Activated effector memory CD4-positive, alpha-beta T cell treated with Interleukin-2 at 50 U/mL for 16 hours (primary cell): ENCODE measurements around the gene TMIE.

ENCODE experiments used
- DNase-seq: peaks from one replicate; pipeline ENCODE4 v3.0.0-alpha.2; 2020

Gene TMIE

DNA sequence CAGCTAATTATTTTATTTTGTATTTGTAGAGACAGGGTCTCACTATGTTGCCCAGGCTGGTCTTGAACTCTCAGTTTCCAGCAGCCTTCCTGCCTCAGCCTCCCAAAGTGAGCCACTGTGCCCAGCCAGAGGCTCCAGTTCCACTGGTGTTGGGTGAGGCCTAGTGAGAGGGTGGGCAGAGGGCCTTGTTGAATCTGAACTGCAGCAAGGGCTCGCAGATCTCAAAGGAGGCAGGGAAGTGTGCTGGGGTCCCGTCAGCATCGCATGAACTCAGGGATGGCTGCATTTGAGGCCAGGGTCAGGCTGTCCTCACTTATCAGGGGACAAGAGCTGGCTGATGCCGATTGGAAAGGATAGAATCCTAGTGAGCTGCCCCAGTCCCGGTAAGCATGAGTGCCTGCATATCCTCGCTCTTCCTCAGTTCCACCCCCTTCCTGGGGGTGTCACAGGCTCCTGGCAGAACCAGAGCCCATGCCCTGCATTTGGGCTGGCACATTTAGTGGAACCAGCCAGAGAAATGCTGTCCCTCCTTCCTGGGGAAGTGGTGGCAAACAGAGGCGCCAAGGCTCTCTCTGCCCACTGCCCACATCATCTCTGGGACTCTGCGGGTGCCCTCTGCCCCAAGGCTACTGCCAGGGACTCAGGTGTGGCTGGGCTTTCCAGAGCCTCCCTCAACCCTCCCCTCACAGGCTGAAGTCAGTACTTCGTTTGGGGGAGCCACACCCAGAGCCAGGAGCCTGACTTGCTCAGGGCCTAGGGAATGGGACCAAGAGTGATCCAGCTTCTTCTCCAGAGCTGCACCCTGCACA, 31.8 kb upstream of the TMIE start:
- no peak for DNase-seq

DNA sequence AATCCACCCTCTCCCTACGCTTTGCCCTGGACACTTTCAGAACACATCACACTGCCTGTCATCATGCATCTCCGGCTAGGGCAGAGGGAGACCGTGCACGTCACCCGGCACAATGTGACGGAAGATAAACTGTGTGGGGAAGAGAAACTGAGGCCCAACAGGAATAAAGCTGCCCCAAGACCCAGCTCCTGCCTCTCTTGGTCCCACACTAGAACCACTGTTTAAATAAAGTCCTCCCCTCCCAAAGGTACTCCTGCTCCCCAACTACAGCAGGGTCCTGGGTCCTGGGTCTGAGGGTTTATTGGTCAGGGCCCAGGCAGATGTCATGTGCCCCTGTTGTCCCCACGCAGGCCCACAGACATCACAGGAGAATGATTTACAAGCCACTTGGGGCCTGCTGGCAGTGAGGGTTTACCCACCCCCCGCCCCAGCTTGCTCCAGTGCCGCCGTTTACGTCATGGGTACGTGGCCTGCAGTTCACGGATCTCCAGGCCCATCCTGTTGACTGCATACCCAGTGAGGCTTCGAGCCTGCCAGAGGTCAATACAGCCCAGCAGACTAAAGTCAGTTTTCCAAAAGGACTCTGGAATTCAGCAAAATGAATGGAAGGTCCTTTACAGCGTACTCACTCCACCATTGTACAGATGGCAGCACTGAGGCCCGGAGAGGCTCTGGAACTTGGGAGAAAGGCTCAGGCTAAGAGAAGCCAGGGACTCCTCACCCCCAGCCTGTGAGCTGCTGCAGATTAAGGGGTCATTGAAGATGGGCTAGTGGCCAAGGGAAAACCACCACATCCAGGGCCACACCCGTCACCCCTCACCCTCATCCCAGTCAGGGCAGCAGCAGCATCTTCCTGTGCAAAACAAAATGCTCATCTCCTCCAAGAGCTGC, 30.9 kb upstream of the TMIE start:
- no peak for DNase-seq

DNA sequence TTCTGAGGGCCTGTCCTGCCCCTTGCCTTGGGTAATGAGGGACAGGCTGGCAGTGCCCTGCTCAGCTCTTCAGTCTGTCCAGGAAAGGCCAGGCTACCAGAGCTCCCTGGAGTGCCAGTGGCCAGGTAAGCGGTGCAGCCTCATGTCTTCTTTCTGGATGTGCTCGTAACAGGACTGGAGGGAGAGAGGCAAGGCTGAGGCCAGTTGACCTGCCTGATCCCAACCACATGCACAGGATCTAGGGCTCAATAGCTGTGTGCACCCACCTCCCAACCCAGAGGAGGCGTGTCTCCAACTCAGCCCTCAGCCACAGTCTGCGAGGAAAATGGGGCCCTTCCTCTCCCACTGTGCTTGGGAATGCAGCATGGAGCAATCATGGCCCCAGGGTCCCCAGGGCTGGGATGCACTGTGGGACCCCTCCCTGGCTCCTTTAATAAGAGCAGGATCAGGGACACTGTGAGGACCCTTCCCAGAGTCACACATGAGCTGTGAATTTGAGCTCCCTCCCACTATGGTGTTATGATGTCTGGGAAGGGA, 30.2 kb upstream of the TMIE start:
- DNase-seq: no peak

DNA sequence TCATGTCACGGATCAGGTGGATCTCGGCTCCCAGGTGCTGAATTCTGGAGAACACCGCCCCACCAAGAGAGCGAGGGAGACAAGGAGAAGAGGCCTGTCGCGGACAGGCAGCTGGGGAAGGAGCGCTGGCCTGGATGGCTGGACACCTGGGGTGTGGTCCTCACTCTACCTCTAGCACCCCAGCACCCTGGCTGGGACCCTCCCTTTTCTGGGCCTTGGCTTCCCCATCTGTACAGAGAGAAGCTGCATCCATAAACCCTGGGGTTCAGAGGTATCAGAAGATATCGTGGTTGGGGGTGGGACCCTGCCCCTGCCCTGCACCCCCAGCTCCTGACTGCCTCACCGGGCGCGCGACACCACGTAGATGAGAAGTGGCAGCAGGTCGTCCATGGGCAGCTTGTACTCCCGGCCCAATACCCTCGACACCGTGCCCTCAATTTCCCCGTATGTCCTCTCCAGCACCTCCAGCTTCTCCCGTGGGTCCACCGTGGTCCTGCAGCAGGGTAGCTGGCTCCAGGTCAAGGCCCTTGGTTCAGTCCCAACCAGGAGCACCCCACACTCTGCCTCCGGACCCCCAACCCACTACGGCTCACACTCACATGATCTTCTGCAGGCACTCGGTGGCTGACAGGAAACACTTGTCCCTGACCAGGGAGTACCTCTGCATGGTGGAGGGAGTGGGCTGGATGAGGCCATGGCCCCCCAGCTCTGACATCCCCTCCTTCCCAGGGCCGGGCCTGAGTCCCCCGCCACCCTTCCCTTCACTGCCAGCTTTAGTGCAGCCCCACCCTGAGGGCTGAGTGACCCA, 29.4 kb upstream of the TMIE start:
- DNase-seq: no peak

DNA sequence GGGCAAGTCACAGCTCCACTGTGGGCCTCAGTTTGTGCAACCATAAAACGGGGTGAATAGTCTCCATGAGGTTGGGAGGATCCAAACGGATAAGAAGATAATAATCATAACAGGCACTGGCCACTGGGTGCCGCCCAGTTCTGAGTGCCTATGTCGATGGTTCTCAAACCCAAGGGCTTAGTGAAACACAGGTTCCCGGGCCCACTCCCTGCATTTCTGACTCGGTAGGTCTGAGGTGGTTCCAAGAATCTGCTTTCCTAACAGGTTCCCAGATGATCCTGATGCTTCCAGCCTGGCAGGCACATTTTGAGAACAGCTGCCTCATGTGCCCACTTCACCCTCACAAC, 28.9 kb upstream of the TMIE start:
- DNase-seq: no peak

DNA sequence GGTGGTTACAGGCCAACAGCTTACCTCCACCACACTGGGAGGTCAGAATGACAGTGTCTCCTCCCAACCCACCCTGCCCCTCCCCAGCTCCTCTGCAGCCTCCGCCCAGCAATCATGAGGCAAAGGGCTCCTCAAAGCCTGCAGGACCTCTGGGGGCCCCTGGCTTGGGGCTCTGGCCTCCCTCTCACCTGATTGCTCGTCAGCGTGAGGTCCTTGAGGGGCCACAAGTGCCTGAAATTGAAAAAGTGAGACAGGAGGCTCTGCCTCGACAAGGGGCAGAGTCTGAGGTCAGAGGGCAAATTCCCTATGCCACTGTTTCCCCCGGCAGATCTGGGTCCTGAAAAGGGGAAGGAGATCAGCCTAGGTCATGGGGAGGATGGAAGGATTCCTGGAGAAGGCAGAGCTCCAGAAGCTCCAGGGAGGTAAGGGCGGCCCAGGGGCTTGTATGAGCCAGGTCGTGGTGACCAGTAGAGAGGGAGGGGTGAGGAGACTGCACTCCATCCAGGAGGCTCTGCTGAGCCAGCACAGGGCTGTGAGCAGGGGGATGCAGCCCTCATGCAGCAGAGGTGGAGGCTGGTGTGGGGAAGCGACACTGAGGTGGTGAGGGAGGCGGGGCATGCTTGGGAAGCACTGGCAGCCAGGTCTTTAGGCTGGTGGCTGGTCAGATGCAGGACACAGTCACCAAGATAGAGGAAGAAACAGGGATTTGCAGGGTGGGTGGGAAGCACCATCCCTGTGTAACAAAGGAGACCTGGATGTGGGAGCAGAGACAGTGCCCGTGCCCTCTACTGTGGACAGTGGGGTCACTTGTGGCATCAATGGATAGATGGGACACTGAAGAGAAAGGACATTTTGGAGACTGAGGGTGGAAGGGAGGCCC, 27.8 kb upstream of the TMIE start:
- no peak for DNase-seq

DNA sequence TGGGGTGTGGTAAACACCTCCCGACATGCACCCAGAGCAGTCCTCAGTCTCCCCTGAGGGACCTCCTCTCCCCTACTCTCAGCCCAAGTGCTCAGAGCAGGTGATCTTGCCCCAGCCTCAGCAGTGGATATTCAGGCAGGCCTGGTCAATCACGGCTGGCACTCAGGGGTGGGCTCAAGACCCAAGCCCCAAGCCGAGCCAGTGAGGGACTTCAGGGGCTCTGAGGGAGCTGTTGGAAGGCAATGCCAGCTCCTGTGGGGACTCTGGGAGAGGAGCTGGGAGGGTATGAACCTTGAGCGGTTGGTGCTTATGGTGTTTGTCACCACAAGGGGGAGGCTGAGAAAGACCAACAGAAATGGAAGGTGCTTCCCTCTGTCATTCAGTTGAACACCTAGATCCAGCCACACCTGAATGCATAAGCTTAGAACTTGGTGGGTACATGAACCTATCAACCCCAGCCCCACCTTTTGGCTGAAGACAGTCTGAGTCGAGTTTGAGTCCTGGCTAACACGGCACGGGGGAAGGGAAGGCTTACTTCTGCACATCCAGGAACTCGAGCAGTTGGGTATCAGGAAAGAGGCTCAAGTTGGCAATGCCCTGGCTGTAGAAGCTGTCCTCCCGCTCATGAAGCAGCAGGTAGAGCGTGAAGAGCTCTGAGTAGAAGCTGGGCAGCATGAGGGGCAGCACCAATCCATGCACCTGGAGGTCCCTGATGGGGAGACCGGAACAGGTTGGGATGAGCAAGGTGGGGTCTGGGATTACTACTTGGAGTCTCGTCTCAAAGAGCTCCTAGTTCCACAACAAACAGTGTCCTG, 27.0 kb upstream of the TMIE start:
- DNase-seq: no peak

DNA sequence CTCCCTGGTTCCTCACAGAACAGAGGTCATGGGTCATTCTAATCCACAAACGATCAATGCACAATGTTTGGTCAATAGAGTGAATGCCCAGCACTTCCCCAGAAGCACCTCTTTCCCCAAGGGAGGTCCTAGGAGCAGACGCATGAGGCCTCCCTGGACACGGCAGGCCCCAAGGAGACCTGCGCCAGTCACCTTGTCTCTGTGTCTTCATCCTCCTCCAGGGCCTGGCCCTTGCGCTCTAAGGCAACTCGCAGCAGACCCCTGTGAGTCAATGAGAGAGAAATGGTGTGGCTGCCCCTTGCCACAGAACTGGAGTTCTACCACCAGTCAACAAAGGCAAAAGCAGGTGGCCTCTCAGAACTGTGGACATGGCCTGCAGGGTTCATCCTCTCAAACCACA, 25.8 kb upstream of the TMIE start:
- no peak for DNase-seq

DNA sequence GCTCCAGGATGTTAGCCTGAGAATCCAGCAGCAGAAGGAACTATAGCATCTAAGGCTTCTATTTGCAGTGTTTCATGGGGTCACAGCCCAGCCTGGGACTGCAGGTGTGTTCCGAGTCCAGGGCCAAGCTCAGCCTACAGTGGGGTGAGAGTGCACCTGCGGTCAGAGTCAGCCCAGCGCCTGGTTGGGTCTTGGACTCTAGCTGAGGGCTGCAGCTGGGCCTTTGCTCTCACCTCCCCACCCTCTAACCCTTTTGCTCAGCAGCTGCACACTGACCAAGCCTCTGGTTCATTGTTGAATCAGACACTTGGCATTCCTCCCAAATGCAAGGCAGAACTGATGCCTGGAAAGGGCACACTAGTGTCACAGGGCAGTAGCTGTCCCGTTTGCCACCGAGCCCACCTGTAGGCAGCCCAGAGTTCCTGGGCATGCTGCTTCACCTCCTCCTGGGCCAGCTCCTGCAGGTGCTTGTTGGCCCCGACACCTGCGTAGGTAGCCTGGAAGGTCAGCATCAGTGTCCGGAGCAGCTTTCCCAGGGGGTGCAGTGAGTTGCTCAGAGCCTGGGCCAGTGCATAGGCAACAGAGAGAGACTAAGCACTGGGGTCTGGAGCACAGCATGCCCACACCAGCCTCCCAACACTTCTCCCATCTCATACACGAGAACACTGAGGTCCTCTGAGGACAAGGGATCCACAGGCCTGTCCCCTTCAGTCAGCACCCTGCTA, 25.2 kb upstream of the TMIE start:
- no peak for DNase-seq

DNA sequence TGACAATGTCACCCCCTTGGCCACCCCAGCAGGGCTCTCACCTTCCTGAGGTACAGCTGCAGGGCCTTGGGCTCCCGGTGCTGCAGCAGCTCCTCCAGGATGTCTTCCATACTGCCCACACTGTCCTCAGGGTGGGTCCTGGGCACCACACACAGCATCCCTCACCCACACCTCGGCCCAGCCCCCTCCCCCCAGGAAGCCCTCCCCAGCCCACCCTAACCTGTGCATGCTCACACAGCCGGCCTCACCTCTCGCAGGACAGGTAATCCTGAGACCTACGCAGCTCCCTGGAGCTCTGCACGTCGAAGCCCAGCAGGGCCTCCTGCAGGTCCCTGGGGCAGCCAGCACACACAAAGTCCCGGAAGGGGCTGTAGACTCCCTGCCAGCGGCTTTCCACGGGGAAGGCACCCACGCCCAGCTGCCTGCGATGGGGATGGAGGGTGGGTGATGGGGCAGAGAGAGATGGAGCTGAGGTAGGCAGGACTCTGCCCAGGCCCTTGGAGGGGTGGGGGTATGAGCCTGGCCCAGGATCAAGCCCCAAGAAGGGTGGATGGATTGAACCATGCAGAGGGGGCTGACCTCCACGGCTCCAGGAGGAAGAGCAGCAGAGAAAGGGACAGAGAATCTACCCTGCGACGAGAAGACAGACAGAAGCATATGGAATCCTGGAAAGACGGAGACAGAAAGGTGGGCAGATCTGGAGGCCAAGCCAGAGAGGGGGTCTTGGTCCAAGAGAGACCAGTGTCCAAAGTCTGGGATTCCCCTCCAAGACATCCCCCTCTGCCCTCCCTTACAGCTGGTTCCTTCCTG, 24.4 kb upstream of the TMIE start:
- no peak for DNase-seq

DNA sequence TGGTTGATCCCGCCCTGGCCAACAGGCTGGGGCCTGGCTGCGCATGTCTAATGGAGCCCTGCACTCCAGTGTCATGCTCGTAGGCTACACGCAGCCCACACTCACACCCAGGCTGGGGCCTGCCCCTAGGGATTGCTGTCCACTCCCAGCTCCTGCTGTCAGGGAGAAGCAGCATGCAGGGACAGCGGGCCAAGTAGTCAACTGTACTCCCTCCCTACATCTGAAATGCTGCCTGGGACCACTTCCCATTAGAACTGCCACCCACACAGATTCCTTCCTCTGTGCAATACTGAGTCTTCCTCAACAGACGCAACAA, 23.8 kb upstream of the TMIE start:
- DNase-seq: no peak

DNA sequence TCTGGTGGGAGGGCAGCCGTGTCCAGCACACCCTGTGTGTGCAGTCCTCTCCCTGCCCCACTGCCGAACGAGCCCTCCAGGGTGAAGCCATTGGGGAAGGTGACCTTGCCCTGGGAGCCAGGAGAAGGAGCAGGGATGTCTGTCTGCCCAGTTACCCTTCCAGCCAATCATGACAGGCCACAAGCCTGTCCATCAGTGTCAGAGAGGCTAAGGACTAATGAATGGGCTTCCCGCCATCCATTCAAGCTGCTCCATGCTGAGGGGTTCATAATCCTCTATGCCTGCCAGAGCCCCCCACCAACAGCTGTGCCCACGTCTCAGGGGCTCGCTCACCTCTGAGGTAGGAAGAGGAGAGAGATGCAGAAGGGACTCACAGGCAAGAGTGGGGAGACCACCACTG, 22.9 kb upstream of the TMIE start:
- DNase-seq: no peak

DNA sequence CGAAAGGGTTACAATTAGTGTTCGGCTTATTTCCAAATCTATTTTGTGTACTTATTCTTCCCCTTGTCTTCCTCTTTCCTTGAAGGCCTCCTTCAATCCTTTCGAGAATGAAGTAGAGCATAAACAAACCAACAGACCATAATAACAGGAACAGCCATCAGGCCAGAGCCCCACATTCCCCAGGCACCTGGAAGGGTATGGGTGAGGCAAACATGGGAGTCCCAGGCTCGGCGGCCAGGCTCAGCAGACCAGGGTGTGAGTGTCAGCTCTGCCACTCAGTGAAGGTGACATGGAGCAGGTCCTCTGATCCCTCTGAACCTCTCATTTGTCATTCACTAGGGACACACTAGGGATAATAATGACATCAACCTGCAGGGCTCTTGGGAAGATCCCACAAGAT, 21.5 kb upstream of the TMIE start:
- DNase-seq: no peak

DNA sequence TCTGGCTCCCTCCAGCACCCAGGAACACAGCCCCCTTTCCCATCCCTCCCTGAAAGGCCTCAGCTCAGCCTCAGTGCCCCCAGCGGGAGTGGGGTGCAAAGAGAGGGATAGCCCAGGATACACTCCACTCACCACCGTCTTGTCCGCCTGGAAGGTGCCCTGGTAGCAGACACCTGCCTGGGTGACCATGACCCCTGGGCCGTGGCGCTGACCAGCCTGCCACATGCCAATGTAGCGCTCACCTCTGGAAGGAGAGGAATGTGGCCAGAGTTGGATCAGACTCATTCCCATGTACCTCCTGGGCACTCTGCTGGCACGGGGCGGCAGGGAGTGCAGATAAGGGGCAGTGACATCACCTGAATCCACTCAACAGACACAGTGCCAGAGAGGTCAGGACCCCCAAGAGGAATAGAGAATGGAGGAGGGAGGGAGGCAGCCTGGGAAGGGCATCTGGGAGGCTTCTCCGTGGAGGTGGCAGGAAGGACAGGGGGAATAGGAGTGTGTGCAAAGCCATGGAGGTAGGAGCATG, 20.8 kb upstream of the TMIE start:
- no peak for DNase-seq

DNA sequence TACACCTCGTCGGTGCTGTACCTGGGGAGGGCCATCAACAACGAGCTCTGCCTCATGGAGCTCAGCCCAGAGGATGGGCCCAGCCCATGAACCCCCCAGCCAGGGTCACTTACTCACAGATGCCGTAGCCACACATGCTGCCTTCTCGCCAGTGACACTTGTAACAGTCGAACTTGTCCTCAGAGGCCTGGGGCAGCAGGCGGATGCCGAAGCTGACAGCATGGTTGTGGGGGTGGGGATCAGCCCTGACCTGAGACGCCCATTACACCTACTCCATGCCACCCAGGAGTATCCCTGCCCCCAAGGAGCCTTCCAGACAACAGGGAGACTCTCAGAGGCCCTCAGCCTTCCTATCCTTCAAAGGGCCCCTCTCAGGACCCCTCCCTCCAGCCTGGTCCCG, 19.8 kb upstream of the TMIE start:
- no peak for DNase-seq

DNA sequence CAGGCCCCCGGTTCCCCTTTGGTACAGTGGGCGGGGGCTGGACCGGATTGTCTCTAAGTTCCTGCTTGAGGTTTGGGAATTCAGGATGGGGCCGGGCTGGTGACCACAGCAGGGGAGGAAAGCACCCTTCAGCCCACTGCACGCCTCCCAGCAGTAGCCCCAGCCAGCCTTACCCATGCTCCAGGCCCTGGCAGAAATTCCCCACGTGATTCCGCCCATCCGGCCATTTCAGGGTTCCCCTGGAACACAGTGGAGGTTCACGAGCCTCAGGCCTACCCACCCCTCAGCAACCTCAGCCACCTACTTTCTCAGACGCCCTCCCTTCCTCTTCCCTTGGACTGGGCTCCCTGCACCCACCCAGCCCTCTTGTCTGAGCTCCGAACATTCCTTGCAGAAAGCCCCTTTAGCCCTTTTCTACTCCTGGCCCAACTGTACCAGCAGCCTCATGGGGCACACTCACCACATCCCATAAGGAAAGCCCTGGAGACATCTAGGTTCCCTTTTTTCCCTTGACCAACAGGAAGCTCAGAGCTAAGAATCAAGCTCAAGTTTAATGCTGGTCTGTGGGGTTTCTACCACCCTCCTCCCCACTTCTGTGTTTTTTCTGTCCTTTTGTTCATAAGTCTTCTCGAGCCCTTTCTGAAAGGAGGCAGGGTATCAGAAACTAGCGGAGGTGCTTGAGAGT, 19.2 kb upstream of the TMIE start:
- DNase-seq: no peak

DNA sequence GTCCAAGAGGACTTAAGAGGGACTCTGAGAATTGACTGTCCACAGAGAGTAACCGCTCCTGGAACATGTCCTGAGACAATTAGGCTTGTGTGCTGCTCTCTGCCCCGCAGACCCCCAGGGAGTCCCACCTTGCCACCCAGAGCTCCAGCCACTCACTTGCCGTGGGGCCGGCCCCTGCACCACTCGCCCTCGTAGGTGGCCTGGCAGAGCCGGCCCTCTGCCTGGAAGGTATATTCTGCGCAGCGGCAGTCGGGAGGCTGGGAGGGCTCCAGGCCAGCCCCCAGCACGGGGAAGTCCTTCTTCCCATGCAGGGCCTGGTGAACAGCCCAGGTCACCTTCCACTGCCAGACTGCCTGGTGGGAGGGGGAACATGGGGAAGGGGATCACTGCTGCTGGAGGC, 18.2 kb upstream of the TMIE start:
- no peak for DNase-seq

DNA sequence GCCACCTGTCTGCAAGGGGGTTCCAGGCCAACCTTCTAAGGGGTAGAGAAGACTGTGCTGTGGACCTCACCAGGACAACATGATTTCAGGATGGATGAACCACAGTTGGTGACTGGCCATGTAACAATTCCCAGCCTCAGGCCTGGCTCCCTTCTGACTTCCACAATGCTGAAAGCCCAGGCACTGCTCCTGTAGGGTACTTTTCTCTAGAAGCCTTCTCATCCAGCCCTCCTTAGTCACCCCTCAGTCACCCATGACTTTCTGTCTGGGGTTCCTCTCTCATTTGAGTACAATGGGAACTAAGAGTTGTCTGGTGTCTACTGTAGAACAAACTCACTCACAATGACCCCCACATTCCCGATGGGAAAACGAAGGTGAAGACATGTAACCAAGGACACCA, 16.3 kb upstream of the TMIE start:
- no peak for DNase-seq

DNA sequence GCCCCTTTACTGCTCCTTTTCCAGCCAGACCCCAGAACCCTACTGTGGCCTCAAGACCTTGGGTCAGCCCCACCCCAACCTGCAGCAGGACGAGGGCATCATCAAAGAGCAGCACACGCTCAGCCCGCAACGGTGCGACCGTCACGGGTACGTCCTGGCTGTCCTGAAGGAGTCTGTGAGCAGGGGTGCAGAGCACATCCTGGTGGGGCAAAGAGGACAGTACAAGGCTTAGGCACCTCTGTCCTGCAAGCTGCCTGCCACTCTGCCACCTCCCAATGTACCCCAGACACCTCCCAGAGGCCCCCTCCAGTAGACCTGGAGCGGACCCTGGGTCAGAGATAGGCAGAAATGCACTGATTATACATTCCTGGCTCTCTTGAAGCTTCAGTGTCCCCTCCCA, 15.7 kb upstream of the TMIE start:
- DNase-seq: no peak
